ENCODE results near the gene FETUB. TPM values are rescaled to one million over a fixed set of nuclear protein-coding genes. Genes with fewer than 3 reads are reported as not detected.

Gene FETUB
- total and polyA plus RNA-seq, 2 donors (not counting 1 experiment from before 2014, with no cell fraction given): not detected

DNA sequence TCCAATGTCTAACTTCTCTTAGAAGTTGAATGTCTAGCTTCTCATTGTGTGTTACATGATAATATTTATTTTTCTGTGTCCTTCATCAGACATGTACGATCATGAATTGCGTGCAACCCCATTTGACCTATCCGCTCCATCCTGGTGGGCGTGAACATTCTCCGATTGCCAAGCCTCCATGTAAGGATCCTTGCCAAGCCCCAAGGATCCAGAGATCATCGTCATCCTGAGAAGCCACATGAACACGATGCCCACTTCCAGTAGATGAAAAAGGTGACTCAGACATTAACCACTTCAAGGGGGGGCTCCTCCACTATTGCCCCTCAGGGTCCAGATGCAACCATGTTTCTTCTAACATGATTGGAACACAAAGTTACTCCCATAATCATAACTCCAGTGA lies 51.5 kb downstream of the FETUB start:
- ChIA-PET POLR2A (no interaction called here), CTCF (no interaction called here)
- no peaks in the 10 kb centered on the region for H3K36me3 ChIP-seq (replicated peaks in 1 of 2; ENCODE audit: control extremely low read depth in 1 of 2, control insufficient read depth in 1 of 2, extremely low read depth in 1 of 2, insufficient read depth in 2 of 2, low read length in 1 of 2)
- H3K4me3 ChIP-seq (ENCODE audit: control extremely low read depth in 1 of 5, extremely low read depth in 1 of 5, insufficient read depth in 1 of 5, low read depth in 2 of 5, low read length in 4 of 5): no peak overlapping the region
- no peak for ATAC-seq (ENCODE audit: low read depth)
- DNase-seq: no peak
- no peaks in the 10 kb centered on the region for H3K9me3 ChIP-seq (ENCODE audit: control extremely low read depth in 1 of 3, control insufficient read depth in 2 of 3, insufficient read depth in 1 of 3, low read length in 2 of 3)
- Mint-ChIP-seq H3K27me3 (peaks cover 31% of the 10 kb centered on the region), H3K4me3 (no peak overlapping the region), H3K9me3 (ENCODE audit: insufficient read depth) (no peaks in the 10 kb centered on the region), H3K4me1 (no peaks in the 10 kb centered on the region), H3K27ac (no peak overlapping the region)
- H4K20me1 ChIP-seq (ENCODE audit: control insufficient read depth, insufficient read depth, low read length, poor library complexity, severe bottlenecking): no peaks in the 10 kb centered on the region
- no peak overlapping the region for H2AFZ ChIP-seq (ENCODE audit: insufficient read depth, low read depth, low read length, poor library complexity, severe bottlenecking)
- TF ChIP-seq, protein P1, sequence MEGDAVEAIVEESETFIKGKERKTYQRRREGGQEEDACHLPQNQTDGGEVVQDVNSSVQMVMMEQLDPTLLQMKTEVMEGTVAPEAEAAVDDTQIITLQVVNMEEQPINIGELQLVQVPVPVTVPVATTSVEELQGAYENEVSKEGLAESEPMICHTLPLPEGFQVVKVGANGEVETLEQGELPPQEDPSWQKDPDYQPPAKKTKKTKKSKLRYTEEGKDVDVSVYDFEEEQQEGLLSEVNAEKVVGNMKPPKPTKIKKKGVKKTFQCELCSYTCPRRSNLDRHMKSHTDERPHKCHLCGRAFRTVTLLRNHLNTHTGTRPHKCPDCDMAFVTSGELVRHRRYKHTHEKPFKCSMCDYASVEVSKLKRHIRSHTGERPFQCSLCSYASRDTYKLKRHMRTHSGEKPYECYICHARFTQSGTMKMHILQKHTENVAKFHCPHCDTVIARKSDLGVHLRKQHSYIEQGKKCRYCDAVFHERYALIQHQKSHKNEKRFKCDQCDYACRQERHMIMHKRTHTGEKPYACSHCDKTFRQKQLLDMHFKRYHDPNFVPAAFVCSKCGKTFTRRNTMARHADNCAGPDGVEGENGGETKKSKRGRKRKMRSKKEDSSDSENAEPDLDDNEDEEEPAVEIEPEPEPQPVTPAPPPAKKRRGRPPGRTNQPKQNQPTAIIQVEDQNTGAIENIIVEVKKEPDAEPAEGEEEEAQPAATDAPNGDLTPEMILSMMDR (IDR thresholded peaks at IDR 0.05): no peak
- TF ChIP-seq EZH2 (IDR thresholded peaks at IDR 0.05; ENCODE audit: borderline replicate concordance, insufficient read depth, low read depth, low read length, poor library complexity, severe bottlenecking): no peak
- no peak overlapping the region for H3K4me2 ChIP-seq (replicated peaks; ENCODE audit: low read depth, low read length, poor library complexity, severe bottlenecking)
- H3K27me3 ChIP-seq (replicated peaks in 1 of 4; ENCODE audit: control extremely low read depth in 1 of 4, control insufficient read depth in 3 of 4, insufficient read depth in 4 of 4, low read length in 3 of 4): peaks cover 0 to 10% (median 0%) of the 10 kb centered on the region in 4 experiments
- H3K4me1 ChIP-seq (ENCODE audit: control insufficient read depth in 2 of 2, insufficient read depth in 2 of 2, low read length in 2 of 2): no peaks in the 10 kb centered on the region
- H3K79me2 ChIP-seq (ENCODE audit: control insufficient read depth, insufficient read depth, low read length): no peaks in the 10 kb centered on the region
- H3K27ac ChIP-seq (ENCODE audit: low read length in 2 of 2): no peak overlapping the region
- intact Hi-C loops (cut with micrococcal nuclease): no loop called here
- no peak overlapping the region for H3K9ac ChIP-seq (ENCODE audit: low read length)
- 94% methylated on average over 7 of the region's 7 CpGs for WGBS (ENCODE audit: insufficient coverage)

DNA sequence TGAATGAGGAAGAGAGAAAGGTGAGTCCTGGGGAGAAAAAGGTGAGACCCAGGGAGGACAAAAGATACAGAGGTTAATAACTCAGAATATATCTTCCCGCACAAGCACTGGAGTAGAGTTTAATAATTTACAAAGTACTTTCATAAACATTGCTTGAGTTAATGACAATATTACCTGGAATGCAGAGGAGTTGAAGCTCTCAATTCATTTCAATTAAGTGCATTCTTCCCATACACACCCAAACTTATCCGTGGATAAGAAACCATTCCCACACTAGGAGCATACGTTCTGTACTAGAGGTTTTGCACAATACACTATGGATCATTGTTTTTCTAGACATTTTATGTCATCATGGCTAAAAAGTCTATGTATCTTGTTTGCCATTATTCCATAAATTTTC lies 53.6 kb downstream of the FETUB start:
- no peaks in the 10 kb centered on the region for H3K4me1 ChIP-seq (ENCODE audit: control insufficient read depth in 2 of 2, insufficient read depth in 2 of 2, low read length in 2 of 2)
- Mint-ChIP-seq H3K4me1 (no peaks in the 10 kb centered on the region), H3K27me3 (peaks cover 18% of the 10 kb centered on the region), H3K9me3 (ENCODE audit: insufficient read depth) (no peaks in the 10 kb centered on the region), H3K27ac (no peak overlapping the region), H3K4me3 (no peak overlapping the region)
- DNase-seq (no peak), ATAC-seq (ENCODE audit: low read depth) (no peak)
- no peaks in the 10 kb centered on the region for H3K9me3 ChIP-seq (ENCODE audit: control extremely low read depth in 1 of 3, control insufficient read depth in 2 of 3, insufficient read depth in 1 of 3, low read length in 2 of 3)
- no peak overlapping the region for H2AFZ ChIP-seq (ENCODE audit: insufficient read depth, low read depth, low read length, poor library complexity, severe bottlenecking)
- no peak overlapping the region for H3K4me2 ChIP-seq (replicated peaks; ENCODE audit: low read depth, low read length, poor library complexity, severe bottlenecking)
- TF ChIP-seq EZH2 (IDR thresholded peaks at IDR 0.05; ENCODE audit: borderline replicate concordance, insufficient read depth, low read depth, low read length, poor library complexity, severe bottlenecking): no peak
- TF ChIP-seq, protein P1 (IDR thresholded peaks at IDR 0.05): no peak
- H3K27ac ChIP-seq (ENCODE audit: low read length in 2 of 2): no peak overlapping the region
- H3K4me3 ChIP-seq (ENCODE audit: control extremely low read depth in 1 of 5, extremely low read depth in 1 of 5, insufficient read depth in 1 of 5, low read depth in 2 of 5, low read length in 4 of 5): no peak overlapping the region
- WGBS (ENCODE audit: insufficient coverage): no CpG with 5 or more reads among the region's 3 CpGs
- CTCF ChIA-PET: no interaction called here
- peaks cover 0 to 10% (median 0%) of the 10 kb centered on the region in 4 experiments for H3K27me3 ChIP-seq (replicated peaks in 1 of 4; ENCODE audit: control extremely low read depth in 1 of 4, control insufficient read depth in 3 of 4, insufficient read depth in 4 of 4, low read length in 3 of 4)
- H4K20me1 ChIP-seq (ENCODE audit: control insufficient read depth, insufficient read depth, low read length, poor library complexity, severe bottlenecking): no peaks in the 10 kb centered on the region
- intact Hi-C loops (cut with micrococcal nuclease): no loop called here
- H3K79me2 ChIP-seq (ENCODE audit: control insufficient read depth, insufficient read depth, low read length): no peaks in the 10 kb centered on the region
- no peak overlapping the region for H3K9ac ChIP-seq (ENCODE audit: low read length)
- H3K36me3 ChIP-seq (replicated peaks in 1 of 2; ENCODE audit: control extremely low read depth in 1 of 2, control insufficient read depth in 1 of 2, extremely low read depth in 1 of 2, insufficient read depth in 2 of 2, low read length in 1 of 2): no peaks in the 10 kb centered on the region
- POLR2A ChIA-PET: no interaction called here
